Spleen (tissue), 11 donors: Measurements from ENCODE around the gene SPTSSB. TPM values are rescaled to one million over a fixed set of nuclear protein-coding genes. Genes with fewer than 3 reads are reported as not detected.

Source experiments
- DNase-seq: peaks from one replicate; pipeline ENCODE4 v3.0.0-alpha.2; 2020
- H3K27ac ChIP-seq, 8 donors: fragments of 200-600 bp; sonication (generic) in 7 of 8; 1 replicate in 4 of 8; 2 replicates in 4 of 8; pipeline versions ENCODE4 v1.5.0 to v1.8.0; 2016 to 2021; ENCODE audit warnings: inconsistent platforms in 4 of 8, mild to moderate bottlenecking in 4 of 8, moderate library complexity in 1 of 8
- H3K27me3 ChIP-seq, 7 donors: fragments of 200-600 bp; sonication (generic) in 6 of 7; replicated peaks in 1 of 7; 1 replicate in 4 of 7; 2 replicates in 3 of 7; pipeline versions ENCODE4 v1.5.0 to v1.8.0; 2016 to 2021; ENCODE audit warnings: inconsistent platforms in 3 of 7, mild to moderate bottlenecking in 1 of 7
- H3K36me3 ChIP-seq, 6 donors: fragments of 200-600 bp; sonication (generic) in 5 of 6; 1 replicate in 4 of 6; 2 replicates in 2 of 6; pipeline versions ENCODE4 v1.5.0 to v1.8.0; 2016 to 2021; ENCODE audit warnings: inconsistent platforms in 2 of 6
- H3K4me1 ChIP-seq, 6 donors: fragments of 200-600 bp; sonication (generic) in 5 of 6; 1 replicate in 3 of 6; 2 replicates in 3 of 6; pipeline versions ENCODE4 v1.5.0 to v1.8.0; 2016 to 2021; ENCODE audit warnings: inconsistent platforms in 3 of 6
- H3K4me3 ChIP-seq, 8 donors: fragments of 200-600 bp; sonication (generic) in 7 of 8; 1 replicate in 4 of 8; 2 replicates in 4 of 8; pipeline versions ENCODE4 v1.5.0 to v1.8.0; 2016 to 2021; ENCODE audit warnings: inconsistent platforms in 4 of 8, mild to moderate bottlenecking in 4 of 8, moderate library complexity in 2 of 8
- H3K9me3 ChIP-seq, 8 donors: fragments of 200-600 bp; sonication (generic) in 7 of 8; 1 replicate in 4 of 8; 2 replicates in 4 of 8; pipeline versions ENCODE4 v1.5.0 to v1.8.0; 2016 to 2021; ENCODE audit warnings: inconsistent platforms in 4 of 8
- CTCF ChIP-seq, 11 experiments: fragments of 200-600 bp in 7 of 11; fragments of 450-650 bp in 4 of 11; sonication (generic) in 4 of 11; IDR thresholded peaks in 8 of 11; conservative IDR thresholded peaks in 3 of 11; 1 replicate in 7 of 11; 2 replicates in 4 of 11; pipeline versions ENCODE4 v1.4.0 to v1.8.0; 2016 to 2021; ENCODE audit warnings: antibody characterized with exemption in 11 of 11, inconsistent platforms in 4 of 11, mild to moderate bottlenecking in 1 of 11
- POLR2A ChIP-seq, 3 donors: fragments of 450-650 bp; IDR thresholded peaks; one replicate each; pipeline ENCODE4 v1.5.1; 2017; ENCODE audit warnings: antibody characterized with exemption in 3 of 3, mild to moderate bottlenecking in 1 of 3
- POLR2AphosphoS5 ChIP-seq, 3 donors: sonication (generic); formaldehyde crosslinking; IDR thresholded peaks; one replicate each; pipeline ENCODE4 v1.5.1; 2017; ENCODE audit warnings: antibody characterized with exemption in 3 of 3
- WGBS, 5 donors: extraction: QIAGEN DNeasy Blood & Tissue Kit in 3 of 5; methylation state at CpG; one replicate each; pipeline versions ENCODE4 v1.1.5 to v1.1.7; 2013 to 2018; 5-methylcytosine and 5-hydroxymethylcytosine counted together
- intact Hi-C: fragments of 100-400 bp; cut with DNase I; formaldehyde crosslinking; loops from one replicate; pipeline ENCODE4 v1.15.0; 2023; ENCODE audit warnings: low total_unique reads
- polyA plus RNA-seq, 3 donors: library from polyadenylated mRNA; stranded (reverse); fragments of 200-250 nt; gene quantifications; one replicate each; pipeline ENCODE4 v1.2.1, GENCODE V29; 2013
- total RNA-seq, 7 donors: library from RNA; depleted of rRNA in 3 of 7; stranded (reverse); fragments of >200 nt in 3 of 7; fragmentation: NEBNext Ultra II Directional in 4 of 7; extraction: Animal tissue kit (Norgen Biotek cat#: 25700) in 4 of 7; gene quantifications; one replicate each; pipeline versions ENCODE4 v1.1.0 to v1.2.1, GENCODE V29; 2016 to 2021
- donor health status: healthy with polysubstance abuse.
- donor health status: DM: no; HTN: no; CAD: no; lungs with moderate emphysema.
- donor health status: DM: no; HTN: no; CAD: no.
- donor health status: Bipolar disorder and iron deficiency.
- donor health status: healthy.
- donor health status: DM: no; HTN: no; CAD: no.
- donor health status: DM: yes; HTN: yes; CAD: no.

SPTSSB gene
- total and polyA plus RNA-seq, 10 donors: 0.26 to 4.5 (median 0.74) TPM

GRCh38 chr3:161322781-161323568 lies 48.3 kb downstream of the SPTSSB start:
- no peak for DNase-seq
- peaks cover 0 to 26% (median 21%) of the 10 kb centered on the region in 8 donors for H3K9me3 ChIP-seq
- no peak overlapping the region for H3K27ac ChIP-seq
- H3K36me3 ChIP-seq: no peaks in the 10 kb centered on the region
- TF ChIP-seq CTCF (IDR thresholded peaks at IDR 0.05 in 8 of 11, conservative IDR thresholded peaks at IDR 0.05 in 3 of 11) (no peak), POLR2A (IDR thresholded peaks at IDR 0.05) (no peak), POLR2AphosphoS5 (IDR thresholded peaks at IDR 0.05) (no peak)
- intact Hi-C loops: no loop called here
- no peaks in the 10 kb centered on the region for H3K4me1 ChIP-seq
- WGBS, 5 donors: 77 to 91% (median 82%) methylated on average over 2 of the region's 2 CpGs
- H3K4me3 ChIP-seq: no peak overlapping the region
- no peaks in the 10 kb centered on the region for H3K27me3 ChIP-seq

GRCh38 chr3:161320837-161321236 lies 50.5 kb downstream of the SPTSSB start:
- TF ChIP-seq CTCF (IDR thresholded peaks at IDR 0.05 in 8 of 11, conservative IDR thresholded peaks at IDR 0.05 in 3 of 11) (no peak), POLR2AphosphoS5 (IDR thresholded peaks at IDR 0.05) (no peak), POLR2A (IDR thresholded peaks at IDR 0.05) (no peak)
- Histone ChIP-seq H3K27me3 (no peaks in the 10 kb centered on the region), H3K36me3 (no peaks in the 10 kb centered on the region), H3K9me3 (peaks cover 0 to 26% (median 21%) of the 10 kb centered on the region in 8 donors), H3K4me3 (no peak overlapping the region), H3K27ac (no peak overlapping the region), H3K4me1 (no peaks in the 10 kb centered on the region)
- 85 to 100% (median 95%) methylated on average over 1 of the region's 1 CpG for whole genome bisulfite sequencing, 5 donors
- intact Hi-C loops: no loop called here
- DNase-seq: no peak

GRCh38 chr3:161319867-161320266 lies 51.5 kb downstream of the SPTSSB start:
- H3K36me3 ChIP-seq: no peaks in the 10 kb centered on the region
- no peaks in the 10 kb centered on the region for H3K27me3 ChIP-seq
- TF ChIP-seq POLR2A (IDR thresholded peaks at IDR 0.05) (no peak), POLR2AphosphoS5 (IDR thresholded peaks at IDR 0.05) (no peak), CTCF (IDR thresholded peaks at IDR 0.05 in 8 of 11, conservative IDR thresholded peaks at IDR 0.05 in 3 of 11) (no peak)
- no peaks in the 10 kb centered on the region for H3K4me1 ChIP-seq
- no peak for DNase-seq
- WGBS, 5 donors: 65 to 90% (median 74%) methylated on average over 3 of the region's 3 CpGs
- no peak overlapping the region for H3K27ac ChIP-seq
- intact Hi-C loops: no loop called here
- peaks cover 0 to 26% (median 21%) of the 10 kb centered on the region in 8 donors for H3K9me3 ChIP-seq
- H3K4me3 ChIP-seq: no peak overlapping the region

GRCh38 chr3:161317077-161317476 lies 54.2 kb downstream of the SPTSSB start:
- Histone ChIP-seq H3K9me3 (peaks cover 0 to 26% (median 21%) of the 10 kb centered on the region in 8 donors), H3K4me1 (peaks cover 0 to 5% (median 0%) of the 10 kb centered on the region in 6 donors), H3K36me3 (no peaks in the 10 kb centered on the region), H3K27ac (no peak overlapping the region), H3K4me3 (no peak overlapping the region), H3K27me3 (no peaks in the 10 kb centered on the region)
- intact Hi-C loops: no loop called here
- WGBS, 5 donors: 88 to 97% (median 93%) methylated on average over 2 of the region's 2 CpGs
- no peak for DNase-seq
- TF ChIP-seq POLR2AphosphoS5 (IDR thresholded peaks at IDR 0.05): no peak
- TF ChIP-seq POLR2A (IDR thresholded peaks at IDR 0.05): no peak
- TF ChIP-seq CTCF (IDR thresholded peaks at IDR 0.05 in 8 of 11, conservative IDR thresholded peaks at IDR 0.05 in 3 of 11): no peak
